OCI-LY1 (cell line): Measurements from ENCODE around the gene NPW.

Experiments used
- CTCF ChIP-seq: fragments of 200-600 bp; sonication (generic), shearing (Covaris generic); IDR thresholded peaks from 2 replicates; pipeline ENCODE4 v1.5.1; 2017; ENCODE audit warnings: mild to moderate bottlenecking, antibody characterized with exemption, low read length, moderate library complexity, mixed read lengths
- EZH2 ChIP-seq: fragments of 200-600 bp; sonication (generic), shearing (Covaris generic); IDR thresholded peaks from 2 replicates; pipeline ENCODE4 v1.8.0; 2017; ENCODE audit warnings: borderline replicate concordance, mixed run types, mild to moderate bottlenecking, antibody characterized with exemption, low read length, moderate library complexity, mixed read lengths

GRCh38 chr16:2063861-2064260, 44.3 kb downstream of the NPW start:
- TF ChIP-seq CTCF (no peak), EZH2 (no peak)
